HG03139 (cell line): ENCODE data around the gene LRRC10B.

Experiments
- ATAC-seq: cut with Tn5 transposase; IDR thresholded peaks from one replicate; pipeline ENCODE4 v1.9.1; 2021; ENCODE audit not compliant: unreplicated experiment

Gene LRRC10B

DNA sequence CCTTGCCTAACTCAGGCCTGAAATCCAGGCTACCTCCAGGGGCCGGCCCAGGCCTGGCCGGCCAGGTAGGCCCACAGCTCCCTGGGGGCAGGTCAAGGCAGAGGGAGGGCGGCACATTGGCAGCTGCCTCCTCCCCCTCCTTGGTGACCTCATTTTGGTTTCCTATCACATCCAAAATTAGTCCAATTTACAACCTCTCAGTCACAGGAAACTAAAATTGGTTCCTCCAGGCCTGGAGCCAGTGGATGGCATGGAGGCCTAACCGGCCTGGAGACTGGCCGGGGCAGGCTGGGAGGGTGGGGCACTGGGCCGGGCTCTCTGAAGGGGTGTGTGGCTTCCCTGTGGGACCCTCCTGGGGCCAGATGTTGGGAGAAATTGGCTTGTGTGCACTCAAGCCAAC lies 35.9 kb downstream of the LRRC10B start:
- no peak for ATAC-seq

DNA sequence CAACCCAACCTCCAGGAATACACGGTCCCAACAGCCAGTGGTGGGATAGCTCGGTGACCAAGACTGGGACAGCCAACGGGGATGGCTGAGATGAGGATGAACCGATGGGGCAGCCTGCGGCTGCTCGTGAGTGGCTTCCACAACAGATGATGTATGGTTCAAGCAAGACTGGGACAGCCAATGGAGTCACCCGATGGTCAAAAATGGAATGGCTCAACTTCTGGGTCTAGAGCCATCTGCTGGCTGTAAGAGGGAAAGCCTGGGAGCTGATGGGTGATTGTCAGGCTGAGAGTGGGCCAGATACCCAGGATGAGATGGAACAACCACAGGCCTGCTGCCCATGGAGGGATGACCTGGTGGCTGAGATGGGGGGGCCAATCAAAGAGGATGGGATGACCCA lies 36.8 kb downstream of the LRRC10B start:
- ATAC-seq, result no peak

DNA sequence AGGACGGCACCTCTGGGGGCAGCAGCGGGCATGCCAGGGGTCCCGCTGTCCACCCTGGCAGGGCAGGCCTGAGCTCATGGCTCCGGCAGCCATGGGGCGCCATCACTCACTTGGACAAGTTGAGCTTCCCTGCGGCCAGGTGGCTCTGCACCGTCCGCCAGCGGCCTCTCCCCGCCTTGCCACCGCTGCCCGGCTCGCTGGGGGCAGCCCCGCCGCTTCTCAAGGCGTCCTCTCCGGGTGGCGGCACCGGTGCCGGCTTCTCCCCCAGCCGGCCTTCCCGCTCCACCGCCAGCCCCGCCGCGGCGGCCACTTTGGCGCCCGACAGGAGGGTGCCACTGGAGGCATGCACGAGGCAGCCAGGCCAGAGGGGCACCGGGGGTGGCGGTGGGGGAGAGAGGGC lies 37.4 kb downstream of the LRRC10B start:
- no peak for ATAC-seq

DNA sequence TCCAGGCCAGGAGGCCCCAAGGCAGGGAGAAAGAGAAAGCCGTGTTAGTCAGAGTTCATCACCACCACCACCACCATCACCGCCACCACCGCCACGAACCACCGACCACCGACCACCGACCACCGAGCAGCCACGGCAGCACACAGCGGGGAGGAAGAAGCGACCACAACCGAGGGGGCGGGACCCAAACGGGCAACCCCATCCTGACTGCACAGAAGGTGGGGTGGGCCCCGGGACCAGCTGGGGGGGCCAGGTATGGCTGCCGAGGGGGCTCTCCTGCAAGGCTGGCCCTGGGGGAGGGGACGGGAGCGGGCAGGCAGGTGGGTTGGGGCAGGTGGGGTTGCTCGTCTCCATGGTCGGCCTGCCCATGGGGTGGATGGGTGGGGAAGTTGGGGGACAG lies 38.1 kb downstream of the LRRC10B start:
- no peak for ATAC-seq

DNA sequence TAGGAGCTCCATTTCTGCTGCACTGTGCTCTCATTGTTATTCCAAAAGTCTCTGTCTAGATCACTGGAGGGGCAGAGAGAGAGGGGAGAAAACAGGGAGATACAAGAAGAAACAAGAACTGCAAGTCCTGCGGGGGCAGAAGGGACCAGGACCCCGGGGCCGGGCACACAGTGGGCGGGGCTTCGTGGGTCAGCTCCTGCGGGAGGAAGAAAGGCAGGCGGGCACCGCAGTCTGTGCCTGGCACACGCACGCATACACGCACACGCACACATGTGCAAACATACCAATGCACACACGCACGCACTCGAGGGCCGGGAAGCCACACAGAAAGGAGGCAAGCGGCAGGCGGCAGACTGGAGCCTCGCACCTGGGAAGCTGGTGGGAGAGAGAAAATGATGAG lies 38.7 kb downstream of the LRRC10B start:
- no peak for ATAC-seq

DNA sequence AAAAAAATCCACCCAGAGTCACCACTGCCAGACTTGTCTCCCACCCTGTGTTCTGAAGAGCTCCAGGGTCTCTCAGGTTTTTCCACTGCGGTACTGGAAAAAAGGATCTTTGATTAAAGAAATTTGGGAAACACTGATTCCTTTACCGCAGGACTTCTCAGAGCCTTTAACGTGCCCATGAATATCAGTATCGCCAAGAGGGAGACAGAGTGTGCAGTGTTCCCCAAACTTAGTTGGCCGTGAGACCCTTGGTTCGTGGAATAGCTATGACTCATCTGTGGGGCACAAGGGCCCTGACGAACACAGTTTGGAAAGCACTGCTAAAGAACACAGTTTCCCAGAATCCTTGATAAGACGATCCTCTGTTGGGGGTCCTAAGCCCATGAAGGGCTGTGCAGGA lies 40.6 kb downstream of the LRRC10B start:
- ATAC-seq, result no peak

DNA sequence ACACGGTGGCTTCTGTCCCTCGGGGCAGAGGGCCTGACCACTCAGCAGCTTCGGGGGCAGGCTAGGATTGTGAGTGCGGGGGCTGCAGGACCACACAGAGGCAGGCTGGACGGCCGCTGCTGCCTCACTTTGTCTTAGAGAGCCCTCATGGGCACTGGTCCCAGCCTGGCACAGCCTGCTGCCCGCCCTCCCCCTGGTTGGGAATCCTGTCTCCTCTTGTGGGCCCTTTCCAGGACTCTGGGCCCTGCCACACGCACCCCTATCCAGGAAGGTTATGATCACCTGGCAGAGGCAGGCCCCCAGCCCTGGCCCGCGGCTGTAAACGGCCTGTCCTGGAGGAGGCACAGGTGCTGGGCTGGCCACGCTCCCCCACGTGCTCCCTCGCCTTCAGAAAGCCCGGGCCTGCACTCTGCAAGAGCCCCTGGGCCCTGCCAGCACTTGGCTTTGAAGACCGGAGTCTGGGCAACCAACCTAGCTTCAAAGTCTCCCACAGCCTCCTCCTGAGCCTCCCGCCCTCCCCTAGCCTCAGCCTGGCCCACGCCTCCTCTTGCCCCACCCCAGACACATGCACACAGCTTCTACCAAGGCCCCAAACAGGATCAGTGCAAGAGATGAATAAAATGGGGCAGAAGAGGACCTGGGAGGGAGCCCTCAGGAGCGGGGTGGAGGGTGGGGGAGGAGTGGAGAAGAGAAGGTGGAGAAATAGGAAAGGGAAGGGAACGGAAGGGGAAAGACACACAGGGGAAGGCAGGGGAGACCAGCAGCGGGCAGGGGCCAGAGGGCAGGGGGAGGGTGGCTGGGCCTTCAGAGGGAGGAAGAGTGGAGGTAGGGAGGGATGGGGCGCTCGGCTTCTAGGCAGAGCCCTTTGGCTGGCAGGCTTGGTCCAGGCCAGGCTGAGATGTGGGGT lies 41.4 kb downstream of the LRRC10B start:
- ATAC-seq, result no peak

DNA sequence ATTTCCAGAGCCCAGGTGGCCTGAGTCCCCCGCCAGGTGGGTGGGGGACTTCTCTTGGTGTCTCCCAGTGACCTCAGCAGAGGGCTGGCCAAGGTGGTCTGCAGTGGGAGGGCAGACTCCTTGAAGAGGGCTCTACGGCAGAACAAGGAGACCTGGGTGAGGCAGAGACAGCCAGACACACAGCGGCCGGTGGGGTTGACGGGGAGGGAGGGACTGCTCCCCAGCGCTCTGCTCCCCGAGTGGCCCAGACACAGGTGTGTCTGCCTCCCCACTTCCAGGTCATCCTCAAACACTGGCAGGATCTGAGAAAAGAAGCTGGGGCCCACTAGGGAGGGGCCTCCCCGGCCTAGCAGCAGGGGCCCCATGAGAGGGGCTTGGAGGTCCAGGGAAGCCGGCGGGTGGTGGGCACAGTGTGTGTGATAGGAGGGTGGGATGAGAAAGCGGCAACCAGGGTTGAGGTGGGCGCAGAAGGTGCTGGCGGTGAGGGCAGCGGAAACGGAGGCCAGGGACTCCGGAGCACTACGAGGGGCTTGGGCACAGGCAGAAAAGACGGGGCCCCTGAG lies 42.2 kb downstream of the LRRC10B start:
- ATAC-seq, result no peak

DNA sequence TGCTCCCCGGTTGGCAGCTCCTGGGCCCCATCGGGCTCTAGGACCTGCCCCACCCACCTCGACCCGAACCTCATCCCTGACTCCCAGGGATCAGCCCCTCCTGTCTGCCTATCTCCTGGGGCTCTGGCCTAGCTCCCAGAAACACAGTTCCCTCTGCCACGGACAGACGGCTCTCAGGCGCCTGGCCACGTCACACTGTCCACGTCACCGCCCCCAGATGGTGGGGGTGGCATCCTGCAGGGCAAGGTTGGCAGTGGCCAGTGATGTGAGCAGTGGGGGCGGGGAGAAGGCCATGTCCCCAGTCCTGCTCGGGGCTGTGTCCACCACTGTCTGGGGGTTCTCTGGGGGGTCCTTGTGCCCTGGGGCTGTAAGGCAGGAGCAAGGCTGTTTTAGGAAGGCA lies 43.1 kb downstream of the LRRC10B start:
- ATAC-seq, result no peak

DNA sequence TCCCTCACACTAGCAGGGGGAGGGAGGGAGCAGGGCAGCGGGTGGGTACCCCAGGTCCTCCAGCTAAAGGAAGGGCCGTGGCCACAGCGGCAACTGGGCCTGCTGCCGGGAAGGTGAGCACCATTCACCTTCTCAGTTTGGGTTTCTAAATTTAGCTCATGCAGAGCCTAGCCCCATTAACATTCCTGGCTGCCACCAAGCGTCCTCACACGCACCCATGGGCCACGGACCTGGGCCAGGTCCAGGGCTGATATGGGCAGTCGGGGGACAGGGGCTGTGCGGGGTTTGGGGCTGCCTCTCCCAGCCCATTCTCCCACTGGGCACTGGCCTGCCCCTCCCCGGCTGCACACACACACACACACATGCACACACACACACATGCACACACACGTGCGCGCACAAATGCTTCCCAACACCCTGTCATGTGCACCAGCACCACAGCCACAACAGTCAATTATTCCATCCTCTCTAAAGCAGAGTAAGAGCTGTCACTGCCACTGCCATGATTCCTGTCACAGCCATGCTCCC lies 43.6 kb downstream of the LRRC10B start:
- ATAC-seq, result no peak

DNA sequence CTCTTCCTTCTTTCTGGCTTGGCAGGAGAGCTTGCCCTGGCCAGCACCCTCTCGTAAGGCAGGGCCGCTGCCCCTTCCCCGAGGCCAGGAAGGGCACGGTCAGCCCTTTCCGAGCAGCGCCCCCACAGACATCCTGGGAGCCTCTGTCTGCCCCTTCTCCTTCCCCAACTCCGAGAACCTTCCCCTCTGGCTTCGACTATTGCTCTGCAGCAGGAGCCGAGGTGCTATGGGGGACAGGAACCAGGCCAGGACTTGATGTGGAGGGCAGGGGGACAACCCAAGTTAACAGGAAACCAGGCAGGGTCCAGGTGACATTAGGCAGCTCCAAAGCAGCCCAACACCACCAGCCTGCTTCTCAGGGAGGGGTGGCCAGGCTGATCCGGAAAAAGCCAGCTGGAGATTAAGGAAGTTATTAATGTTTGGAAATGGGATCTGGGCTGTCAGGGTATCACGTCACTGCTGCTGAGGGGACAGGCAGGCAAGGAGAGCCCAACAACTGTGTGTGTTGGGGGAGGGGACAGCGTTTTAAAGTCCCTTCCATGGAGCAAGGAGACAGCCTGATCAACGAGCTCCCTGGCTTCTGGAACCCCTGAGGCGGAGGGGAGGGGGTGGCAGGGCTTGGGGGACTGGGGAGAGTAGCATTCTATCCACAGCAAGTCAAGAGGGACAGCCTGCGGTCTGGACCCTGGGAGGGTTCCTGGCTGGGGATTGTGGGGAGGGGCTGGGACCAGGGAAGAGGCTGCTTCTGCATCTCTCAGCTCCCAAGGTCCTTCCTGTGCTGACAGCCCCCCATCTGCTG lies 45.0 kb downstream of the LRRC10B start:
- no peak for ATAC-seq

DNA sequence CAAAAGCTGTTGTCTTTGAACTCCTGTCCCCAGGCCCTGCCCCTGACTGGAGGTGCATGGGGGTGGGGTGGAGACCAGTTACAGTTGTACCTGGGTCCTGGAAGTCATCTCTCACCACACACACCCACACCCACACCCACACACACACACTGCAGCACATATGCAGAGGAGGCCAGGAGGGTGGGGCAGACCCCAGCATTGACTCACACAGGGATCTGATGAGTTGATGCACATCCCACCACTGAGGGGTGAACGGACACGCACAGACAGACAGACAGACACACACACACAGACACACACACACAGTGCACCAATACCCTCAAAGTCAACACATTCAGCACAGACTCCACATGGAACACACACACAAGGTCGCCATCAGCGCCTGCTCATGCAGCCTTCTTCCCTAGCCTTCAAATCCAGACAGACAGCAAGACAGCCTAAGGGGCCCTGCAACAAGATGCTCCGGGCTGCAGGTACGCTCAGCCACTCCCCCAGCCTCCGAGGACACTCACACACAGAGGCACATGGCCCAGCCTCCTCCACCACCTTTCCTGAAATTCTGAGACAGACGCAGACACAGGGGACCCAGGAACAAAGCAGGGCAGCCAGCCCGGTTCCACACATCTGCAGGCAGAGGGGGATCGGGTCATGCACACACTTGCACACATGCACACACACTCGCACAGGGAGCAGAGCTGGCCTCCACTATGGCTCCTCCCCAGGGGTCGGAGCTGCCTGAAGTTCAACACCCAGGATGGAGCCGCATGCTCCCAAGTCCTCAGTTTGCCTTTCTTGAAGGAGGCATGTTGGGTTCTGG lies 45.8 kb downstream of the LRRC10B start:
- no peak for ATAC-seq

DNA sequence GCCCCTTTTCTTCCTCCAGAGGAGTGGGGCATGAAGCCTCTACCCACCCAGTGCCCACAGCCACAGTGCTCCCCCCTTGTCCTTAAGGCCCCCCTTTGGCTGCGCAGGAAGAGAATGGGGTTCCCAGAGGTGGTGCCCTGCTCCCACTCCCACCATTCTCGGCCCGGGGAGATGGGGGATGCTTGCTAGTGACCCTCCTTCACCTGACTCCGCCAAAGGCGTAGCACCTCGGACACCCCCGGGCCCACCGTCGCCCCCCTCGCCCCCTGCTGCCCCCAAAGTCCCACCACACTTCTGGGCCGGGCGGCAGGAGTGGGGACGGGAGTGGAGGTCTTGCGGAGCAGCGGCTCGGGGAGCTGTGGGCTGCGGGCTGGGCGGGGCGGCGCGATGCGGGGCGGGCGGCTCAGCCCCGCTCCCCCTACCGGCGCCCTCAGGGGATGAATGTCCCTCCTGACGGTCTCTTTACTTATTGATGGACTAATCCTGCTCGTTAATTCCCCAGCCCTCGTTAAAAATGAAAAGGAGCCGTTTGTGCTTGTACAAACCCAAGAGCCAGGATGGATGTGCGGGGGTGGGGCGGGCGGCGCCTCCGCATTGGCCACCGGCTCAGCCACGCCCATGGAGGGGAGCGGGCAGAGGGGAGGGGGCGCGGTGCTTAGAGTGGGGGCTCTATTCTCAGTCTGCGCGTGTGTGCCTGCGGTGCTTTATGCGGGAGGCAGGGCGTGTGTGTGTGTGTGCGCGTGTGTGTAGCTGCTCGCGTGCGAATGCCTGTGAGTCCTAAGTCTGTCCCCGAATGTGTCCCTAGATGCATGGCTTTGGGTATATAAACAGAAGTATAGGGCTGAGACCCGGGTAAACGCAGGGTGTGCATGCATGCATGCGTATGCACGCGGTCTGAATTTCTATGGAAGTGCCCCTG lies 46.8 kb downstream of the LRRC10B start:
- no peak for ATAC-seq

DNA sequence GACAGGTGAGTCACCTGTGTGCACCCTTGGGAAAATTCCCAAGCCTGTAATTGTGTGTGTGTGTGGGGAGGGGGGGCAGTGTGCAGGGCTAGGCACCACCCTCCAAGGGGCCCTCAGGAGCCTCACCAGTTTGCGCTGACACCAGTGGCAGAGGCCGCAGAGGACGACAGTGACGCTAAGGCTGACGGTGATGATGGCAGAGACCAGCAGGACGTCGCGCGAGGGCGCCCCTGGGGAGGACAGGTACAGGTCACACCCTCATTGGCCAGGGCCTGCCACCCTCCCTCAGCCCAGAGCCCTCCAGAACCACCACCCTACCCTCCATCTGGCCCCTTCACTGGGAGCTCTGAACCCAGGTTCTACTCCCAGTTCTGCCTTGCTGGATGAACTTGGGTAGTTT lies 47.4 kb downstream of the LRRC10B start:
- no peak for ATAC-seq

DNA sequence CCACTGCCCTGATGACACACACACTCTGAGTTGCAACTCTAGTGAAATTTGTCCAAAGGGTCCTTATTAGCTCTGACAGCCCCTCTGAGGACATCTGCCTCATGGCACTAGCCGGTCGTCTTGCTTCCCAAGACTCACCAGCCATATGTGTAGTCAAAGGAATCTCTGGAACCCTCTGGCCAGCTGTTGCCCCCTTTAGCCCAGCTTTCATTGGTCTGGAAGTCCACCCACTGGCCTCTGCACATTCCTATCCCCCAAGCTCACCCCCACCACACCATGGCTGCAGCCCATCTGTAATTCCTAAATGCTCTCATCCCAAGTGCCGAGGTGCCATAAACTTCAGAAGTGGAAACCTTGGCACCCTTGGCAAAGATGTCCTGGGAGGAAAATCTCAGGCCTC lies 48.1 kb downstream of the LRRC10B start:
- ATAC-seq, result no peak
